ENCODE data around the gene ACTR6.

GRCh38 chr12:100158535-100158934 is 42.1 kb upstream of the ACTR6 start:
- TF ChIP-seq CTCF (IDR thresholded peaks at IDR 0.05) (no peak), POLR2A (IDR thresholded peaks at IDR 0.05) (no peak)

Data from Peyer's patch (tissue), 4 donors.